GM23248 (cell line): ENCODE data around the gene COPG1.

Experiments used
- EZH2 ChIP-seq: fragments of 200-600 bp; sonication (generic); IDR thresholded peaks from 2 replicates; pipeline ENCODE4 v1.6.1; 2018; ENCODE audit warnings: antibody characterized with exemption, mild to moderate bottlenecking; ENCODE audit not compliant: insufficient read depth, poor library complexity, severe bottlenecking
- EZH2phosphoT487 ChIP-seq: fragments of 200-600 bp; sonication (generic); IDR thresholded peaks from 2 replicates; pipeline ENCODE4 v1.6.1; 2018; ENCODE audit warnings: antibody characterized with exemption, moderate library complexity, mild to moderate bottlenecking, low read depth; ENCODE audit not compliant: insufficient read depth

- no peak for TF ChIP-seq EZH2
- TF ChIP-seq EZH2phosphoT487 = no peak
Observed at GRCh38 chr3:129207479-129207878, 41.9 kb upstream of the COPG1 start.
